Measurements from ENCODE around the gene TEX9. TPM values are rescaled to one million over a fixed set of nuclear protein-coding genes. Genes with fewer than 3 reads are reported as not detected.

Gene TEX9
- polyA plus RNA-seq, 1 donor (not counting 4 experiments of a cell fraction or from before 2014, with no cell fraction given), result 3.4 TPM

DNA sequence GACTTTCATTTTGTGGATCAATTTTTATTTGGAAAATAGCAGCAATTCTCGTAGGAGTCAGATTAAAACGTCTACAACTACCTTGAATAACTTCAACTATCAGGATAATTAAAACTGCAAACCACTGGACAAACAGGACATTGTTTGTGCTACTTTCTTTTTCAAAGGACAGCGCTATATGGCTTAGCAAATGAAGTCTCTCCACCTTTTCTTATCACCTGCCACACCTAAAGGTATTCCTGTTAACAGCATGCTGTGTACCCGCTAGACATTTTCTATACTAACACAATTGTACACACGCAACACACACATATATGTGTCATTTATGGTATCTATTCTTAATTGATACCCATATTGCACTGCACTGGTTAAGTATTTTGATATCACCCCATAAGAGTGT, 80.5 kb downstream of the TEX9 start:
- H2AFZ ChIP-seq (ENCODE audit: control insufficient read depth, low read length), result no peak overlapping the region
- H3K9me1 ChIP-seq (ENCODE audit: control insufficient read depth, extremely low read depth, insufficient read depth, low read length), result no peaks in the 10 kb centered on the region
- H3K27ac ChIP-seq (ENCODE audit: control insufficient read depth, insufficient read depth, low read length), result no peak overlapping the region
- no peak overlapping the region for H3K9ac ChIP-seq (ENCODE audit: control insufficient read depth, extremely low read depth, insufficient read depth, low read length)
- no peak overlapping the region for H3K4me3 ChIP-seq (ENCODE audit: control insufficient read depth in 2 of 3, extremely low read depth in 1 of 3, insufficient read depth in 2 of 3, low read depth in 1 of 3, low read length in 3 of 3)
- no peaks in the 10 kb centered on the region for H3K36me3 ChIP-seq (ENCODE audit: control insufficient read depth in 2 of 2, extremely low read depth in 1 of 2, insufficient read depth in 2 of 2, low read length in 2 of 2)
- no peaks in the 10 kb centered on the region for H3K79me2 ChIP-seq (ENCODE audit: control insufficient read depth, insufficient read depth, low read length)
- DNase-seq (ENCODE audit: low read depth, low spot score) (no peak), FAIRE-seq (no peak)
- H3K27me3 ChIP-seq (ENCODE audit: control insufficient read depth, extremely low read depth, insufficient read depth, low read length), result no peaks in the 10 kb centered on the region
- TF ChIP-seq EZH2 (IDR thresholded peaks at IDR 0.05; ENCODE audit: low read length), result no peak
- TF ChIP-seq, protein P1, sequence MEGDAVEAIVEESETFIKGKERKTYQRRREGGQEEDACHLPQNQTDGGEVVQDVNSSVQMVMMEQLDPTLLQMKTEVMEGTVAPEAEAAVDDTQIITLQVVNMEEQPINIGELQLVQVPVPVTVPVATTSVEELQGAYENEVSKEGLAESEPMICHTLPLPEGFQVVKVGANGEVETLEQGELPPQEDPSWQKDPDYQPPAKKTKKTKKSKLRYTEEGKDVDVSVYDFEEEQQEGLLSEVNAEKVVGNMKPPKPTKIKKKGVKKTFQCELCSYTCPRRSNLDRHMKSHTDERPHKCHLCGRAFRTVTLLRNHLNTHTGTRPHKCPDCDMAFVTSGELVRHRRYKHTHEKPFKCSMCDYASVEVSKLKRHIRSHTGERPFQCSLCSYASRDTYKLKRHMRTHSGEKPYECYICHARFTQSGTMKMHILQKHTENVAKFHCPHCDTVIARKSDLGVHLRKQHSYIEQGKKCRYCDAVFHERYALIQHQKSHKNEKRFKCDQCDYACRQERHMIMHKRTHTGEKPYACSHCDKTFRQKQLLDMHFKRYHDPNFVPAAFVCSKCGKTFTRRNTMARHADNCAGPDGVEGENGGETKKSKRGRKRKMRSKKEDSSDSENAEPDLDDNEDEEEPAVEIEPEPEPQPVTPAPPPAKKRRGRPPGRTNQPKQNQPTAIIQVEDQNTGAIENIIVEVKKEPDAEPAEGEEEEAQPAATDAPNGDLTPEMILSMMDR (optimal IDR thresholded peaks at IDR 0.05 in 1 of 3, IDR thresholded peaks at IDR 0.05 in 1 of 3, conservative IDR thresholded peaks at IDR 0.05 in 1 of 3; ENCODE audit: extremely low read depth in 1 of 3, insufficient read depth in 2 of 3, low read length in 3 of 3), result no peak
- H3K4me1 ChIP-seq (ENCODE audit: control insufficient read depth, extremely low read depth, insufficient read depth, low read length), result no peaks in the 10 kb centered on the region
- H4K20me1 ChIP-seq (ENCODE audit: control insufficient read depth, extremely low read depth, insufficient read depth, low read length), result no peaks in the 10 kb centered on the region
- no peaks in the 10 kb centered on the region for H3K9me3 ChIP-seq (ENCODE audit: control insufficient read depth, low read depth, low read length)
- no peak overlapping the region for H3K4me2 ChIP-seq (ENCODE audit: control insufficient read depth, extremely low read depth, insufficient read depth, low read depth, low read length)
- dilution Hi-C loops (cut with MboI; ENCODE audit: extremely low pct_ligation_motif_present, low sequenced_read_pairs), result no loop called here

DNA sequence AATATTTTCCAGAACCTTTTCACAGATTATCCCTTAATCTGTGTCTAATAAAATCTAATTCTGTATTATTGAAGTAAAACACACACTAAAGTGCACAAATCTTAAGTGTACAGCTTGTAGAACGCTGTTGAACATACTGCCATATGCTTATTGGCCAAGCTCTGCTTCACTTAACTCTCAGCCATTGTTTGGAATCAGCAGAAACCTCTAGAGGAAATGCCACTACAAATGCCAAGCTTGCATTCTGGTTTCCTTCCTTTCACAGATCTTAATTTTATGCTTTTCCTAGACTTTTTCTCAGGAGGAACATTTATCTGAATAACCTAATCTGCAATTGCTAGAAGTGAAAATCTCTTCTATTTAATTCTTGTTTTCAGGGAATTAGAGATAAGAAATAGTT, 89.6 kb downstream of the TEX9 start:
- Histone ChIP-seq H3K4me3 (ENCODE audit: control insufficient read depth in 2 of 3, extremely low read depth in 1 of 3, insufficient read depth in 2 of 3, low read depth in 1 of 3, low read length in 3 of 3) (no peak overlapping the region), H3K9me3 (ENCODE audit: control insufficient read depth, low read depth, low read length) (no peaks in the 10 kb centered on the region), H3K79me2 (ENCODE audit: control insufficient read depth, insufficient read depth, low read length) (no peaks in the 10 kb centered on the region), H4K20me1 (ENCODE audit: control insufficient read depth, extremely low read depth, insufficient read depth, low read length) (no peaks in the 10 kb centered on the region), H3K27ac (ENCODE audit: control insufficient read depth, insufficient read depth, low read length) (no peak overlapping the region), H3K27me3 (ENCODE audit: control insufficient read depth, extremely low read depth, insufficient read depth, low read length) (no peaks in the 10 kb centered on the region), H3K36me3 (ENCODE audit: control insufficient read depth in 2 of 2, extremely low read depth in 1 of 2, insufficient read depth in 2 of 2, low read length in 2 of 2) (no peaks in the 10 kb centered on the region), H3K9me1 (ENCODE audit: control insufficient read depth, extremely low read depth, insufficient read depth, low read length) (no peaks in the 10 kb centered on the region), H2AFZ (ENCODE audit: control insufficient read depth, low read length) (no peak overlapping the region), H3K4me2 (ENCODE audit: control insufficient read depth, extremely low read depth, insufficient read depth, low read depth, low read length) (no peak overlapping the region), H3K4me1 (ENCODE audit: control insufficient read depth, extremely low read depth, insufficient read depth, low read length) (no peaks in the 10 kb centered on the region), H3K9ac (ENCODE audit: control insufficient read depth, extremely low read depth, insufficient read depth, low read length) (no peak overlapping the region)
- no peak for TF ChIP-seq EZH2 (IDR thresholded peaks at IDR 0.05; ENCODE audit: low read length)
- TF ChIP-seq, protein P1 (optimal IDR thresholded peaks at IDR 0.05 in 1 of 3, IDR thresholded peaks at IDR 0.05 in 1 of 3, conservative IDR thresholded peaks at IDR 0.05 in 1 of 3; ENCODE audit: extremely low read depth in 1 of 3, insufficient read depth in 2 of 3, low read length in 3 of 3), result no peak
- FAIRE-seq (no peak), DNase-seq (ENCODE audit: low read depth, low spot score) (no peak)
- dilution Hi-C loops (cut with MboI; ENCODE audit: extremely low pct_ligation_motif_present, low sequenced_read_pairs), result no loop called here
